ENCODE data around the gene TSSK6.

Gene TSSK6

GRCh38 chr19:19533841-19534240, 18.5 kb upstream of the TSSK6 start:
- Histone ChIP-seq H3K27me3 (ENCODE audit: insufficient read depth, insufficient read length) (no peaks in the 10 kb centered on the region), H3K4me1 (ENCODE audit: insufficient read depth, insufficient read length) (peaks cover 35% of the 10 kb centered on the region), H3K4me3 (ENCODE audit: insufficient read length, low read depth) (no peak overlapping the region), H3K36me3 (ENCODE audit: insufficient read depth, insufficient read length, low read length) (peaks cover 42% of the 10 kb centered on the region), H3K9ac (ENCODE audit: insufficient read length, low read depth) (no peak overlapping the region), H3K9me3 (ENCODE audit: insufficient read depth, low read length) (no peaks in the 10 kb centered on the region)
- DNase-seq (ENCODE audit: low read depth, low spot score) = no peak
- TF ChIP-seq YY1 (IDR thresholded peaks at IDR 0.05; ENCODE audit: insufficient read depth, insufficient read length) = no peak
- TF ChIP-seq ZNF274 (IDR thresholded peaks at IDR 0.05; ENCODE audit: low read depth, low read length) = no peak

- Histone ChIP-seq H3K9ac (ENCODE audit: insufficient read length, low read depth) (peak overlapping the region; percentile 63), H3K4me1 (ENCODE audit: insufficient read depth, insufficient read length) (peaks cover 33% of the 10 kb centered on the region), H3K27me3 (ENCODE audit: insufficient read depth, insufficient read length) (no peaks in the 10 kb centered on the region), H3K4me3 (ENCODE audit: insufficient read length, low read depth) (no peak overlapping the region), H3K9me3 (ENCODE audit: insufficient read depth, low read length) (no peaks in the 10 kb centered on the region), H3K36me3 (ENCODE audit: insufficient read depth, insufficient read length, low read length) (peaks cover 48% of the 10 kb centered on the region)
- DNase-seq (ENCODE audit: low read depth, low spot score) = no peak
- TF ChIP-seq ZNF274 (IDR thresholded peaks at IDR 0.05; ENCODE audit: low read depth, low read length) (no peak), YY1 (IDR thresholded peaks at IDR 0.05; ENCODE audit: insufficient read depth, insufficient read length) (no peak), SUZ12 (IDR thresholded peaks at IDR 0.05; ENCODE audit: extremely low read depth, insufficient read depth, insufficient read length) (no peak)
Measured at GRCh38 chr19:19532806-19533701, 17.7 kb upstream of the TSSK6 start.

- H3K36me3 ChIP-seq (ENCODE audit: insufficient read depth, insufficient read length, low read length) = peaks cover 57% of the 10 kb centered on the region
- DNase-seq (ENCODE audit: low read depth, low spot score) = peak; percentile 47
- H3K4me1 ChIP-seq (ENCODE audit: insufficient read depth, insufficient read length) = peaks cover 27% of the 10 kb centered on the region
- H3K9me3 ChIP-seq (ENCODE audit: insufficient read depth, low read length) = no peaks in the 10 kb centered on the region
- no peak for TF ChIP-seq YY1 (IDR thresholded peaks at IDR 0.05; ENCODE audit: insufficient read depth, insufficient read length)
- TF ChIP-seq ZNF274 (IDR thresholded peaks at IDR 0.05; ENCODE audit: low read depth, low read length) = no peak
- TF ChIP-seq SUZ12 (IDR thresholded peaks at IDR 0.05; ENCODE audit: extremely low read depth, insufficient read depth, insufficient read length) = no peak
- H3K4me3 ChIP-seq (ENCODE audit: insufficient read length, low read depth) = no peak overlapping the region
- peak overlapping the region; percentile 63 for H3K9ac ChIP-seq (ENCODE audit: insufficient read length, low read depth)
- no peaks in the 10 kb centered on the region for H3K27me3 ChIP-seq (ENCODE audit: insufficient read depth, insufficient read length)
Measured at GRCh38 chr19:19531951-19532805, 16.8 kb upstream of the TSSK6 start.

- no peak for TF ChIP-seq SUZ12 (IDR thresholded peaks at IDR 0.05; ENCODE audit: extremely low read depth, insufficient read depth, insufficient read length)
- TF ChIP-seq YY1 (IDR thresholded peaks at IDR 0.05; ENCODE audit: insufficient read depth, insufficient read length) = no peak
- TF ChIP-seq ZNF274 (IDR thresholded peaks at IDR 0.05; ENCODE audit: low read depth, low read length) = no peak
- H3K4me3 ChIP-seq (ENCODE audit: insufficient read length, low read depth) = no peak overlapping the region
- H3K36me3 ChIP-seq (ENCODE audit: insufficient read depth, insufficient read length, low read length) = peaks cover 65% of the 10 kb centered on the region
- DNase-seq (ENCODE audit: low read depth, low spot score) = no peak
- H3K9me3 ChIP-seq (ENCODE audit: insufficient read depth, low read length) = no peaks in the 10 kb centered on the region
- peaks cover 30% of the 10 kb centered on the region for H3K4me1 ChIP-seq (ENCODE audit: insufficient read depth, insufficient read length)
- H3K9ac ChIP-seq (ENCODE audit: insufficient read length, low read depth) = no peak overlapping the region
- H3K27me3 ChIP-seq (ENCODE audit: insufficient read depth, insufficient read length) = no peaks in the 10 kb centered on the region
Measured at GRCh38 chr19:19530889-19531288, 15.5 kb upstream of the TSSK6 start.

- Histone ChIP-seq H3K9ac (ENCODE audit: insufficient read length, low read depth) (no peak overlapping the region), H3K9me3 (ENCODE audit: insufficient read depth, low read length) (no peaks in the 10 kb centered on the region), H3K36me3 (ENCODE audit: insufficient read depth, insufficient read length, low read length) (peaks cover 67% of the 10 kb centered on the region), H3K4me3 (ENCODE audit: insufficient read length, low read depth) (no peak overlapping the region), H3K27me3 (ENCODE audit: insufficient read depth, insufficient read length) (no peaks in the 10 kb centered on the region), H3K4me1 (ENCODE audit: insufficient read depth, insufficient read length) (peaks cover 35% of the 10 kb centered on the region)
- no peak for DNase-seq (ENCODE audit: low read depth, low spot score)
- TF ChIP-seq YY1 (IDR thresholded peaks at IDR 0.05; ENCODE audit: insufficient read depth, insufficient read length) = no peak
- no peak for TF ChIP-seq SUZ12 (IDR thresholded peaks at IDR 0.05; ENCODE audit: extremely low read depth, insufficient read depth, insufficient read length)
- TF ChIP-seq ZNF274 (IDR thresholded peaks at IDR 0.05; ENCODE audit: low read depth, low read length) = no peak
Measured at GRCh38 chr19:19530423-19530804, 15.1 kb upstream of the TSSK6 start.

- DNase-seq (ENCODE audit: low read depth, low spot score) = no peak
- H3K9me3 ChIP-seq (ENCODE audit: insufficient read depth, low read length) = no peaks in the 10 kb centered on the region
- H3K36me3 ChIP-seq (ENCODE audit: insufficient read depth, insufficient read length, low read length) = peaks cover 67% of the 10 kb centered on the region
- H3K27me3 ChIP-seq (ENCODE audit: insufficient read depth, insufficient read length) = no peaks in the 10 kb centered on the region
- H3K4me3 ChIP-seq (ENCODE audit: insufficient read length, low read depth) = no peak overlapping the region
- TF ChIP-seq YY1 (IDR thresholded peaks at IDR 0.05; ENCODE audit: insufficient read depth, insufficient read length) = no peak
- TF ChIP-seq ZNF274 (IDR thresholded peaks at IDR 0.05; ENCODE audit: low read depth, low read length) = no peak
- TF ChIP-seq SUZ12 (IDR thresholded peaks at IDR 0.05; ENCODE audit: extremely low read depth, insufficient read depth, insufficient read length) = no peak
- H3K9ac ChIP-seq (ENCODE audit: insufficient read length, low read depth) = peak overlapping the region; percentile 43
- peaks cover 39% of the 10 kb centered on the region for H3K4me1 ChIP-seq (ENCODE audit: insufficient read depth, insufficient read length)
Measured at GRCh38 chr19:19529783-19530422, 14.6 kb upstream of the TSSK6 start.
